ENCODE data around the gene MED7. TPM values are rescaled to one million over a fixed set of nuclear protein-coding genes. Genes with fewer than 3 reads are reported as not detected.

The MED7 gene
- total RNA-seq (2021) (11.1 to 11.4 TPM (median 11.2 TPM) in 3 replicates), Bru-seq, nascent RNA (percentile 93 among the genes with signal in this experiment)
- long read RNA-seq, experiment 1, transcript MED7-201 (2 exons, 2,402 nt) = major isoform, 38 of 49 reads
- long read RNA-seq, experiment 1, transcript MED7-202 (2 exons, 1,382 nt) = minor isoform, 6 of 49 reads
- long read RNA-seq, experiment 1, partial matches to known transcripts = 0 of 49 reads
- long read RNA-seq, experiment 1, other reads (novel, unspliced or antisense) = 5 of 49 reads
- long read RNA-seq, experiment 2, transcript MED7-201 (2 exons, 2,402 nt) = major isoform, 8 of 25 reads
- long read RNA-seq, experiment 2, partial matches to known transcripts = 17 of 25 reads
- long read RNA-seq, experiment 2, other reads (novel, unspliced or antisense) = 0 of 25 reads
- long read RNA-seq, experiment 3, transcript MED7-201 (2 exons, 2,402 nt) = major isoform, 37 of 45 reads
- long read RNA-seq, experiment 3, partial matches to known transcripts = 4 of 45 reads
- long read RNA-seq, experiment 3, other reads (novel, unspliced or antisense) = 0 of 45 reads

- no peaks in the 10 kb centered on the region for H3K9me3 Mint-ChIP-seq
- H3K27me3 Mint-ChIP-seq (ENCODE audit: low read depth) = no peaks in the 10 kb centered on the region; the same call in 1 of the 2 replicates
- H3K36me3 Mint-ChIP-seq = peaks cover 29% of the 10 kb centered on the region
- ATAC-seq = peak; percentile 100
- POLR2A ChIA-PET = interaction anchor here (0.6 to 2.2 kb wide), 6 partner anchors 10 to 473 kb away, joined by 3 to 12 read pairs (median 3); no protein-coding TSS in a partner anchor
- peak within 1 kb of the TSS; percentile 92 for H3K4me3 Mint-ChIP-seq
- peak; percentile 91 for DNase-seq (ENCODE audit: low spot score)
- CTCF ChIA-PET = interaction anchor here (0.6 to 2.2 kb wide), 8 partner anchors 10 to 601 kb away, joined by 3 to 13 read pairs (median 3); partner anchors contain the start of gene LSM11
- peak within 1 kb of the TSS; percentile 96 for H3K27ac Mint-ChIP-seq
- H3K4me1 Mint-ChIP-seq = peaks cover 5% of the 10 kb centered on the region; the same call in 1 of the 2 replicates
- TF ChIP-seq ZNF317 (CRISPR knock-in tag; IDR thresholded peaks at IDR 0.05; ENCODE audit: borderline replicate concordance, low read depth) (no peak), CBFB (CRISPR knock-in tag; IDR thresholded peaks at IDR 0.05; ENCODE audit: low read depth) (no peak), NR1H2 (CRISPR knock-in tag; IDR thresholded peaks at IDR 0.05) (no peak), ATF3 (CRISPR knock-in tag; conservative IDR thresholded peaks at IDR 0.05) (no peak), AR (CRISPR knock-in tag; IDR thresholded peaks at IDR 0.05) (no peak), OVOL2 (CRISPR knock-in tag; IDR thresholded peaks at IDR 0.05; ENCODE audit: borderline replicate concordance) (no peak), ZBTB21 (CRISPR knock-in tag; IDR thresholded peaks at IDR 0.05; ENCODE audit: borderline replicate concordance) (no peak), ZNF232 (CRISPR knock-in tag; IDR thresholded peaks at IDR 0.05) (no peak), ZNF263 (CRISPR knock-in tag; IDR thresholded peaks at IDR 0.05; ENCODE audit: low read depth) (no peak), ZNF425 (CRISPR knock-in tag; conservative IDR thresholded peaks at IDR 0.05) (no peak), FOXP1 (CRISPR knock-in tag; IDR thresholded peaks at IDR 0.05; ENCODE audit: borderline replicate concordance) (peak; percentile 45; the same call in 1 of the 2 replicates), KAT7 (CRISPR knock-in tag; IDR thresholded peaks at IDR 0.05; ENCODE audit: borderline replicate concordance) (no peak), RORB (CRISPR knock-in tag; IDR thresholded peaks at IDR 0.05) (no peak), USF2 (CRISPR knock-in tag; IDR thresholded peaks at IDR 0.05) (no peak), CDX4 (CRISPR knock-in tag; IDR thresholded peaks at IDR 0.05; ENCODE audit: borderline replicate concordance) (no peak), NFATC4 (CRISPR knock-in tag; IDR thresholded peaks at IDR 0.05) (no peak), GABPB1 (CRISPR knock-in tag; IDR thresholded peaks at IDR 0.05) (peak; percentile 81; the same call in 1 of the 2 replicates)
- TF ChIP-seq, protein P1, sequence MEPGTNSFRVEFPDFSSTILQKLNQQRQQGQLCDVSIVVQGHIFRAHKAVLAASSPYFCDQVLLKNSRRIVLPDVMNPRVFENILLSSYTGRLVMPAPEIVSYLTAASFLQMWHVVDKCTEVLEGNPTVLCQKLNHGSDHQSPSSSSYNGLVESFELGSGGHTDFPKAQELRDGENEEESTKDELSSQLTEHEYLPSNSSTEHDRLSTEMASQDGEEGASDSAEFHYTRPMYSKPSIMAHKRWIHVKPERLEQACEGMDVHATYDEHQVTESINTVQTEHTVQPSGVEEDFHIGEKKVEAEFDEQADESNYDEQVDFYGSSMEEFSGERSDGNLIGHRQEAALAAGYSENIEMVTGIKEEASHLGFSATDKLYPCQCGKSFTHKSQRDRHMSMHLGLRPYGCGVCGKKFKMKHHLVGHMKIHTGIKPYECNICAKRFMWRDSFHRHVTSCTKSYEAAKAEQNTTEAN (CRISPR knock-in tag; IDR thresholded peaks at IDR 0.05) = 0 out of 2 replicates have a peak, but pooled peaks have one; percentile 33
- TF ChIP-seq, protein P2, sequence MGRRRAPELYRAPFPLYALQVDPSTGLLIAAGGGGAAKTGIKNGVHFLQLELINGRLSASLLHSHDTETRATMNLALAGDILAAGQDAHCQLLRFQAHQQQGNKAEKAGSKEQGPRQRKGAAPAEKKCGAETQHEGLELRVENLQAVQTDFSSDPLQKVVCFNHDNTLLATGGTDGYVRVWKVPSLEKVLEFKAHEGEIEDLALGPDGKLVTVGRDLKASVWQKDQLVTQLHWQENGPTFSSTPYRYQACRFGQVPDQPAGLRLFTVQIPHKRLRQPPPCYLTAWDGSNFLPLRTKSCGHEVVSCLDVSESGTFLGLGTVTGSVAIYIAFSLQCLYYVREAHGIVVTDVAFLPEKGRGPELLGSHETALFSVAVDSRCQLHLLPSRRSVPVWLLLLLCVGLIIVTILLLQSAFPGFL (CRISPR knock-in tag; IDR thresholded peaks at IDR 0.05; ENCODE audit: borderline replicate concordance) = no peak
- TF ChIP-seq, protein P3, sequence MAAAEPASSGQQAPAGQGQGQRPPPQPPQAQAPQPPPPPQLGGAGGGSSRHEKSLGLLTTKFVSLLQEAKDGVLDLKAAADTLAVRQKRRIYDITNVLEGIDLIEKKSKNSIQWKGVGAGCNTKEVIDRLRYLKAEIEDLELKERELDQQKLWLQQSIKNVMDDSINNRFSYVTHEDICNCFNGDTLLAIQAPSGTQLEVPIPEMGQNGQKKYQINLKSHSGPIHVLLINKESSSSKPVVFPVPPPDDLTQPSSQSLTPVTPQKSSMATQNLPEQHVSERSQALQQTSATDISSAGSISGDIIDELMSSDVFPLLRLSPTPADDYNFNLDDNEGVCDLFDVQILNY (CRISPR knock-in tag; IDR thresholded peaks at IDR 0.05) = no peak
- TF ChIP-seq, protein P4, sequence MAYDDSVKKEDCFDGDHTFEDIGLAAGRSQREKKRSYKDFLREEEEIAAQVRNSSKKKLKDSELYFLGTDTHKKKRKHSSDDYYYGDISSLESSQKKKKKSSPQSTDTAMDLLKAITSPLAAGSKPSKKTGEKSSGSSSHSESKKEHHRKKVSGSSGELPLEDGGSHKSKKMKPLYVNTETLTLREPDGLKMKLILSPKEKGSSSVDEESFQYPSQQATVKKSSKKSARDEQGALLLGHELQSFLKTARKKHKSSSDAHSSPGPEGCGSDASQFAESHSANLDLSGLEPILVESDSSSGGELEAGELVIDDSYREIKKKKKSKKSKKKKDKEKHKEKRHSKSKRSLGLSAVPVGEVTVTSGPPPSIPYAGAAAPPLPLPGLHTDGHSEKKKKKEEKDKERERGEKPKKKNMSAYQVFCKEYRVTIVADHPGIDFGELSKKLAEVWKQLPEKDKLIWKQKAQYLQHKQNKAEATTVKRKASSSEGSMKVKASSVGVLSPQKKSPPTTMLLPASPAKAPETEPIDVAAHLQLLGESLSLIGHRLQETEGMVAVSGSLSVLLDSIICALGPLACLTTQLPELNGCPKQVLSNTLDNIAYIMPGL (CRISPR knock-in tag; IDR thresholded peaks at IDR 0.05) = no peak
Measured at GRCh38 chr5:157142317-157143126, at the start of gene MED7. TSS of gene MED7 (minus strand) at chr5:157142865. CDS start at chr5:157139431, 3,434 bp downstream.

Measured in WTC11 (cell line).